Measurements from ENCODE around the gene SAE1.

DNA sequence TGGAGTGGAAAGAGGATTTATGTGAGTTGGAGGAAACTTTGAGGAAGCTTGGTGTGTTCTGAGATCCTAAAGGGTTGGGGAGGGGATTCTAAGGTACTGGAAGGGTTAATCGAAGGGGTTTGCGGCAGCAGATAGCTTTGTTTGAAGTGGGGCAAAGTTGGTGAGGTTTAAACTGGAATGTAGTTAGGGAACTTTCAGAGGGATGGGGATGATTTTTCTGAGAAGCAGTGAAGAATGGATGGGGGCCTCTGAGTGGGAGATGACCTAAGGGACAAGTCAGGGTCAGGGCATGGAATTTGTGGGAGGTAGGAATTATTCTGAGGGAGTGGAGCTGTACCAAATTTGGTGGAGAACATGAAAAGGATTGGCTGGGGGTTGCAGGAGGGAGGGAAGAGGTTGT, 3.9 kb downstream of the SAE1 start:
- TF ChIP-seq CTCF (conservative IDR thresholded peaks at IDR 0.05 in 1 of 2, IDR thresholded peaks at IDR 0.05 in 1 of 2; ENCODE audit: extremely low read depth in 1 of 2, insufficient read depth in 1 of 2, low read depth in 1 of 2, low read length in 2 of 2), result no peak
- no peak for TF ChIP-seq EZH2 (IDR thresholded peaks at IDR 0.05; ENCODE audit: borderline replicate concordance, low read length)

All from mammary epithelial cell (primary cell).